Effector memory CD8-positive, alpha-beta T cell (primary cell): ENCODE results near the gene ATG9A.

Experiments
- ATAC-seq: fragments of 150-1000 bp; cut with Tn5 transposase; replicated peaks from 2 replicates; pipeline ENCODE4 v1.10.0; 2021; ENCODE audit warnings: mild to moderate bottlenecking, moderate library complexity
- DNase-seq, 3 experiments: peaks; one replicate each; pipeline ENCODE4 v3.0.0; 2021
- H3K27ac Mint-ChIP-seq, 2 donors: one replicate each; pipeline ENCODE4 v1.8.0; 2022; ENCODE audit warnings: mild to moderate bottlenecking in 2 of 2, mixed read lengths in 2 of 2, moderate library complexity in 2 of 2
- H3K27me3 Mint-ChIP-seq, 2 donors: one replicate each; pipeline ENCODE4 v1.8.0; 2022; ENCODE audit warnings: mixed read lengths in 2 of 2
- H3K36me3 Mint-ChIP-seq: one replicate; pipeline ENCODE4 v1.8.0; 2022; ENCODE audit warnings: mild to moderate bottlenecking, moderate library complexity, mixed read lengths; ENCODE audit not compliant: insufficient read depth
- H3K4me1 Mint-ChIP-seq, 2 donors: one replicate each; pipeline ENCODE4 v1.8.0; 2022; ENCODE audit warnings: low read depth in 2 of 2, mixed read lengths in 2 of 2
- H3K4me3 Mint-ChIP-seq, 2 donors: one replicate each; pipeline ENCODE4 v1.8.0; 2022; ENCODE audit warnings: mild to moderate bottlenecking in 2 of 2, mixed read lengths in 2 of 2, moderate library complexity in 2 of 2
- H3K9me3 Mint-ChIP-seq, 2 donors: one replicate each; pipeline ENCODE4 v1.8.0; 2022; ENCODE audit warnings: mixed read lengths in 2 of 2

ATG9A gene

GRCh38 chr2:219221957-219222518 is 7.4 kb downstream of the ATG9A start:
- Mint-ChIP-seq H3K36me3 (peaks cover 74% of the 10 kb centered on the region), H3K27ac (peak overlapping the region in 1 of 2 donors; percentile 36), H3K4me1 (peaks cover 17 to 23% of the 10 kb centered on the region in 2 donors), H3K4me3 (no peak overlapping the region), H3K9me3 (no peaks in the 10 kb centered on the region), H3K27me3 (no peaks in the 10 kb centered on the region)
- DNase-seq (no peak), ATAC-seq (no peak)

DNA sequence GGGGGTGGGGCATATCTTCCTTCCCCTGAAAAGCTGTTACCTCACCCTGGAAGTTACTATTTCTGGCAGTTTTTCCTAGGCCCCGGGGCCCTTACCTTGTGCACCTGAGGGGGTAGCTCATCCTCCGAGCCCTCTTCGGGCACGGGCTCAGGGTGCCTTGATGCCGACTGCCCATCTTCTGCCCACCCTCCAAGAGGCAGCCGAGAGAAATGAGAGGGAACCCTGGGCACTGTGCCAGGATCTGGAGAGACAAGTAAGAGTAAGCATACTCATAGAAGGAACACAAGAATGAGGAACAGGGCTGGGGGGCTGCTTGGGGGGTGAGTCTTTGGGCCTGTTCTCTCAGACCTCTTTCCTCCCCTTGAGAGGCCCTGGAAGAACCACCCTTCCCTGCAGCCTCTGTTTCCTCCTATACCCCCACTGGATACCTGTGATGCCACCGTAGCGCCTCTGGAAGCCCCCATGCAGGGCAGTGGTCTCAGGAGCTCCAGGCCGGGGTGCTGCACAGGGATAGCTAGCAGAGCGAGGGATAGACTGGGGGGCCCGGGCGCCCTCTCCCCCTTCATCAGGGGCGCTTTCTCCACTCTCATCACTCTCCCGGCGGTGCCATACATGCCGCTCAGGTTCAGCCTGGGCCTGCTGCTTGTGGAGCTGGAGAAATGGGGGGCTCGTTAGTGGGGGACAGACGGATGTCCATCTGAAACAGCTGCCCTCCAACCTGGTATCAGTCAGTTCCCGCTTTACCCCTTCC is 8.6 kb downstream of the ATG9A start:
- peaks cover 13 to 18% of the 10 kb centered on the region in 2 donors for H3K4me1 Mint-ChIP-seq
- H3K27me3 Mint-ChIP-seq, result no peaks in the 10 kb centered on the region
- no peak overlapping the region for H3K4me3 Mint-ChIP-seq
- peak overlapping the region in 1 of 2 donors; percentile 36 for H3K27ac Mint-ChIP-seq
- no peaks in the 10 kb centered on the region for H3K9me3 Mint-ChIP-seq
- ATAC-seq (no peak), DNase-seq (no peak)
- peaks cover 70% of the 10 kb centered on the region for H3K36me3 Mint-ChIP-seq

DNA sequence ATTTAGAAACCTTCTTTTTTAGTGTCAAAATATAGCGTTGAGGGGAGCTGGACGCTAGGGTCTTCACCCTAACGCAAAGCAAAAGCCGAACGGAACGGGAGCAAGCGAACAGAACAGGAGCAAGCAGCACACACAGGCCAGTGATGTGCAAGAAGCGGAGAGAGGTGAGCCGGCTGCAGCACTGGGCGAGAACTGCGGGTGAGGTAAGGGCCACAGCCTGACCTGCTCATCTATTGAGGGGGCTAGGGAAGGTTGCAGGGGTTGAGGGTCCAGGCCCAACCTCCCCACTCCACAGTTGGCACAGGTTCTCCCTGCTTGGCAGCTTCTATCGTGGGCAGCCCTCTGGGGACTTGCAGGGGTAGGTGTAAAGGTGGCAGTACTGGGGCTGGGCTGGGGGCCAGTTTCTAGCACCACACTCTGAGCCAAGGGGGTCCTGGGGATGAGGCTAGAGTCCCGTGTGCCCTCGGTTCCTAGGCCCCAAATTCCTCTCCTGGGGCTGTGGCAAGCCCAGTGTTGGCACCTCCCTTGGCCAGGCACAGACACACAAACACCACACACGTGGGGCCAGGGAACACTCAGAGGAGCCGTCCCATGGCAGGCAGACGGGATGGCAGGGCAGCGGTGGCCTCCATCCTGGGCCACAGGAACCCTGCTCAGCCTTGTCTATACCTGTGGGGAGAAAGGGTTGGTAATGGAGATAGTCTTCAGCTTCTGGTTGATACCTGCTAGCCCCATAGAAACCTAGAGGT is 9.5 kb downstream of the ATG9A start:
- H3K4me1 Mint-ChIP-seq, result peaks cover 8 to 18% of the 10 kb centered on the region in 2 donors
- no peaks in the 10 kb centered on the region for H3K9me3 Mint-ChIP-seq
- DNase-seq (no peak), ATAC-seq (no peak)
- H3K27me3 Mint-ChIP-seq, result no peaks in the 10 kb centered on the region
- peaks cover 63% of the 10 kb centered on the region for H3K36me3 Mint-ChIP-seq
- H3K27ac Mint-ChIP-seq, result peak overlapping the region in 1 of 2 donors; percentile 36
- peak overlapping the region in 1 of 2 donors; percentile 87 for H3K4me3 Mint-ChIP-seq

GRCh38 chr2:219218732-219219701 is 10.4 kb downstream of the ATG9A start, which contains the start of gene ABCB6:
ABCB6 (minus strand) TSS chr2:219218958; CDS start chr2:219218673, 285 bp downstream.
- H3K4me3 Mint-ChIP-seq, result peak within 1 kb of the TSS; percentile 83 to 87
- H3K4me1 Mint-ChIP-seq, result peaks cover 8 to 15% of the 10 kb centered on the region in 2 donors
- peaks cover 53% of the 10 kb centered on the region for H3K36me3 Mint-ChIP-seq
- peak within 1 kb of the TSS; percentile 35 to 90 for H3K27ac Mint-ChIP-seq
- DNase-seq, result peak; percentile 69 to 76 (median 74)
- H3K9me3 Mint-ChIP-seq, result no peaks in the 10 kb centered on the region
- peak; percentile 84 for ATAC-seq
- H3K27me3 Mint-ChIP-seq, result no peaks in the 10 kb centered on the region

DNA sequence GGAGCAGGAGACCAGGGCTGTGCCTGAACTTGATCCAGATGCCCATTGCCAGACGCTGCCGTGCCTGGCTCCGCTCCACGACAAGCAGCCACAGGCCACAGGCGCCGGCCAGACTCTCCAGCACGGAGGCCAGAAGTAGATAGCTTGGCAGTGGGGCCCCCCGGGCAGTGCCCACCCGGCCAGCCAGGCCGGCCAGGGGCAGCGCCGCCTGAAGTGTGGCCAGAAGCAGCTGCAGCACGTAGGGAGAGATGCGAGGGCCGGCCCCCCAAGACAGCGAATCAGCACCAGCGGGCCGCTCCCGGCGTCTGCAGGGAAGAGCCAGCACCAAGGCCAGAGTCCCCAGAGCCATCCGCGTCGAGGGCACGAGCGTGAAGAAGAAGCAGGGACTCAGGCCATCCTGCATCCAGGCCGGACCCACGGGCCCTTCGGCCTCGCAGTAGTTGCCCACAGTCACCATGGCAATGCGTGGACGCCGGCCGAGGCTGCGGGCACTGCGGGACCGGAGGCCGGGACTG is 11.2 kb downstream of the ATG9A start:
- DNase-seq, result peak in 2 of 3 experiments; percentile 17 to 28
- Mint-ChIP-seq H3K36me3 (peaks cover 46% of the 10 kb centered on the region), H3K27ac (peak overlapping the region; percentile 35 to 90), H3K27me3 (no peaks in the 10 kb centered on the region), H3K4me1 (peaks cover 8 to 13% of the 10 kb centered on the region in 2 donors), H3K4me3 (peak overlapping the region; percentile 83 to 87), H3K9me3 (no peaks in the 10 kb centered on the region)
- peak; percentile 46 for ATAC-seq

DNA sequence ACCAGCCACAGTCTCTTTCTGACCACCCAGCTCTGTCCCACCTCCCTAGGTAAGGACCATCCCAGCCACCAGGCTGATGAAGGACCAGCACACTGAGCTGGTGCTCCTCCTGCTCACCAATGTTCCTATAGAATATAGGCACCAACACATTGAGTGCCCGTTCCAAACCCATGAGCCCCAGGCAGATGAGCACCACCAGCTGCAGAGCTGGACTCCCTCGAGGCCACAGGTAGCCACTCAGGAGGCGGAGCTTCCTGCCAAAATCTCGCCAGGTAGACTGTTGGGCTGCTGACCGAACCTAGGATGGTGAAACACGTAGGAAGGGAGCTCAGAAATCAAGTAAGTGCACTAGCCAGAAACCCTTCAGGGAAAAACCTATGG is 12.9 kb downstream of the ATG9A start:
- ATAC-seq (no peak), DNase-seq (no peak)
- Mint-ChIP-seq H3K4me1 (peaks cover 8 to 16% of the 10 kb centered on the region in 2 donors), H3K27me3 (no peaks in the 10 kb centered on the region), H3K4me3 (peak overlapping the region in 1 of 2 donors; percentile 38), H3K27ac (peak overlapping the region in 1 of 2 donors; percentile 69), H3K36me3 (peaks cover 32% of the 10 kb centered on the region), H3K9me3 (no peaks in the 10 kb centered on the region)

DNA sequence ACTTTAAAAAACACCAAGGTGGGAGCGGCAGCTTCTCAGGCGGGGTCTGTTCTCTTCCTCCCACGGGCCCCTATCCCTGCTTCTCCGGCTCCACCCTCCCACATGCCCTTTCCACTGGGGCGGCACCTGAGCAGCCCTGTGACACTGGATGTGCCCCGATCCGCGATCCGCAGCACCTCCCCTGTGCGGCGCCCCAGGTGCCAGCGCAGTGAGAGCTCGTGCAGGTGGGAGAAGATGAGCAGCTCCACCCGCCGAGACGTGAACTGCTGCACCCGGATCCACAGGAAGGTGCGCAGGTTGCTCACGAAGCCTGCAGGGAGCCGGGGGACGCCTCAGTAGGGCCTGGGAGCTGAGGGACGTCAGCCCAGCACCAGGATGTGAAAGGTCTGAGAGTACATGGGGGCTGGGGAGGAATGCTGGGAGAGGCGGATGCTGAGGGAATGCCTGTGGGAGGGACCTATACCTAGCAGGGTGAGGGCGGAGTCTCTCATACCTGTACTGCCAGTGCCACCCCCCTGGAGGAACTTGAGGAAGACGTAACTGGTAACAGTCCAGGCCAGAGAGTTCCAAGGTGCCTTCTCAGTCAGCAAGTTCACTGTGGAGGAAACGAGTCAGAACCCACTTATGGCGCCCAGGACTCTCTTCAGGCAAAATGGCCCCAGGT is 13.4 kb downstream of the ATG9A start:
- H3K4me1 Mint-ChIP-seq, result peaks cover 14 to 21% of the 10 kb centered on the region in 2 donors
- H3K4me3 Mint-ChIP-seq, result no peak overlapping the region
- no peaks in the 10 kb centered on the region for H3K9me3 Mint-ChIP-seq

DNA sequence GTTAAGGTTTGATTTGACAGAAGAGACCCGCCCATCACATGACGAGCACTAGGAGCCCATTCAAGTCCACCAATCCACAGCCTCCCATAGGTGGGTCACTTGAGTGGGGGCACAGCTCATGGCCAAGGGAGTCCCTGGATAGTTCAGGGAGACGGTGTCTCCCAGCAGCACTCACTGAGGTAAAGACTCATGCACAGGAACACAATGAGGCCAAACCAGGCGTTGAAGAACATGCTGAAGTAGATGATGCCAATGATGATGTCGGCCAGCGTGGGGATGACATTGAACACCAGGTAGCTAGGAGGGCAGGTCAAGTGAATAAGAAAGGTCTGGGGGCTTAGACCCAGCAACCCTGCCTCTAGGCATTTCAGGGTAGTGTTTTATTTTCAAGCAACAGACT is 14.7 kb downstream of the ATG9A start:
- H3K27ac Mint-ChIP-seq, result no peak overlapping the region
- peaks cover 16 to 20% of the 10 kb centered on the region in 2 donors for H3K4me1 Mint-ChIP-seq

More for the DNA sequence above, 13.4 kb downstream of the ATG9A start:
- no peak for ATAC-seq
- Mint-ChIP-seq H3K27me3 (no peaks in the 10 kb centered on the region), H3K27ac (peak overlapping the region in 1 of 2 donors; percentile 69), H3K36me3 (peaks cover 27% of the 10 kb centered on the region)
- no peak for DNase-seq

GRCh38 chr2:219214141-219214540 is 15.3 kb downstream of the ATG9A start:
- Mint-ChIP-seq H3K9me3 (no peaks in the 10 kb centered on the region), H3K4me3 (no peak overlapping the region), H3K4me1 (peaks cover 16 to 20% of the 10 kb centered on the region in 2 donors), H3K36me3 (peaks cover 15% of the 10 kb centered on the region), H3K27ac (peak overlapping the region in 1 of 2 donors; percentile 86), H3K27me3 (no peaks in the 10 kb centered on the region)
- no peak for ATAC-seq
- DNase-seq, result no peak

More for the DNA sequence above, 14.7 kb downstream of the ATG9A start:
- DNase-seq, result no peak
- no peak overlapping the region for H3K4me3 Mint-ChIP-seq
- no peaks in the 10 kb centered on the region for H3K9me3 Mint-ChIP-seq
- peaks cover 20% of the 10 kb centered on the region for H3K36me3 Mint-ChIP-seq
- ATAC-seq, result no peak
- no peaks in the 10 kb centered on the region for H3K27me3 Mint-ChIP-seq

DNA sequence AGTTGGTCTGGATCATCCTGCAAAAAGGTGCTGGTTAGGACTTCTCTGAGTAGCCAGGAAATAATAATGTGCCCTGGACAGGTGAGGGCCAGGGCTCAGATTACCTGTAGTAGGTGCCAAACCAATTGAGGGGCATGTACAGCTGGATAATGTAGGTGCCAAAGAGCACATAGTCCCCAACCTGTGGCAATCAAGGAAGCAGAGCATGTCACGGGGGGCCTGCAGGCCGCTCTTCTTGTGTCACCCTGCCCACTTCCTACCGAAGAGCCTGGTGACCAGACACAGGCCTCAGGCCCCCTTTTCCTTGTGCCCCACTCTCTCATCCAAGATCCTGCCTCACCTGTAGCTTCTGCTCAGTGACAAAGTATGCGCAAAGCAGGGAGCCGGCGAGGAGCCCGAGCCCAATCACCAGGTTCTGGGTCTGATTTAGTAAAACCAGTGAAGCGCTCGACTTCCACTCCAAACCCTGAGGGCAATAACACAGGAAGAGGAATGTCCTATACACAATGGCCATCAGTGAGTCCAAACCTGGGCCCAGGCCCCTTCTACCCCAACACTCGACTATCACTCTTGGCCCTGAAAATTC is 15.9 kb downstream of the ATG9A start:
- peak overlapping the region in 1 of 2 donors; percentile 86 for H3K27ac Mint-ChIP-seq
- no peaks in the 10 kb centered on the region for H3K27me3 Mint-ChIP-seq
- peaks cover 20% of the 10 kb centered on the region for H3K36me3 Mint-ChIP-seq

GRCh38 chr2:219213026-219213415 is 16.4 kb downstream of the ATG9A start:
- ATAC-seq, result no peak
- H3K27ac Mint-ChIP-seq, result peak overlapping the region in 1 of 2 donors; percentile 68
- no peak overlapping the region for H3K4me3 Mint-ChIP-seq
- H3K27me3 Mint-ChIP-seq, result no peaks in the 10 kb centered on the region
- no peaks in the 10 kb centered on the region for H3K9me3 Mint-ChIP-seq
- H3K4me1 Mint-ChIP-seq, result peaks cover 20 to 24% of the 10 kb centered on the region in 2 donors
- DNase-seq, result no peak
- H3K36me3 Mint-ChIP-seq, result peaks cover 21% of the 10 kb centered on the region

More for the DNA sequence above, 15.9 kb downstream of the ATG9A start:
- ATAC-seq (no peak), DNase-seq (no peak)
- H3K4me1 Mint-ChIP-seq, result peaks cover 16 to 20% of the 10 kb centered on the region in 2 donors
- H3K4me3 Mint-ChIP-seq, result no peak overlapping the region
- H3K9me3 Mint-ChIP-seq, result no peaks in the 10 kb centered on the region
